ENCODE data around the gene SERPINA10.
"Not testable (repeated sequence)": the region's sequence is repeated elsewhere in the genome, so short reads cannot be mapped to it uniquely, and the experiment has no call there.

Gene SERPINA10

GRCh38 chr14:94313991-94314655 is 21.1 kb upstream of the SERPINA10 start:
- DNase-seq (ENCODE audit: low read depth): no peak

- no peak for DNase-seq (ENCODE audit: low read depth)
Measured at GRCh38 chr14:94312481-94313246, 19.6 kb upstream of the SERPINA10 start.

GRCh38 chr14:94310248-94310647 is 17.2 kb upstream of the SERPINA10 start:
- no peak for DNase-seq (ENCODE audit: low read depth)

- DNase-seq (ENCODE audit: low read depth): no peak
Measured at GRCh38 chr14:94309721-94310120, 16.7 kb upstream of the SERPINA10 start.

DNA sequence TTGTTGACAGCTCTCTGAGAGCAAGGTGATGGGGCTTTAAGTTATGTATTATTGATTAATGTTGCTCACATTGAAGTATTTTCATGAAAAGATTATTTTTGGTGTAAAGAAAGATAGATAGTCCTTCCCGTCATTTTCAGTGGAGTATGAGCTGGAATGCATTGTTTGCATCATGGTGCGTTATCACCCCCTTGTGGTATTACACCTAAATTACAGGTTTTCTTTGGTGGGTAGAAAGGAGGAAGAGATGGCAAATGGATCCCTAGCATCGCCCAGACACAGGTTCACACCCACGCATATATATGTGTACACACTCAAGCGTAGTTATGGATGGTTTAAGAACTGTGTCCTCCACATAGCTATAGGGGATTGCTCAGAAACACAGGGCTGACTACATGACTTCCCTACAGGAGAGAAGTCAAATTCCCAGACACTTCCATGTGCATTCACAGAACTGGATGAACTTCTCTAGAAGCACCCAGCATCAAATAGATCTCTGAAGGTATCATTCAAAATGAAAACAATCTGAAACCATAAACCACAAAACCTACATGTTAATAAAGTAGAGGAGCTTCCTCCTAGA is 14.4 kb upstream of the SERPINA10 start:
- DNase-seq (ENCODE audit: low read depth): no peak

- no peak for DNase-seq (ENCODE audit: low read depth)
Measured at GRCh38 chr14:94306047-94306978, 13.2 kb upstream of the SERPINA10 start.

- no peak for DNase-seq (ENCODE audit: low read depth)
Measured at GRCh38 chr14:94305620-94306019, 12.6 kb upstream of the SERPINA10 start.

GRCh38 chr14:94304243-94304642 is 11.2 kb upstream of the SERPINA10 start:
- DNase-seq (ENCODE audit: low read depth): no peak

GRCh38 chr14:94303111-94303510 is 10.0 kb upstream of the SERPINA10 start:
- no peak for DNase-seq (ENCODE audit: low read depth)

DNA sequence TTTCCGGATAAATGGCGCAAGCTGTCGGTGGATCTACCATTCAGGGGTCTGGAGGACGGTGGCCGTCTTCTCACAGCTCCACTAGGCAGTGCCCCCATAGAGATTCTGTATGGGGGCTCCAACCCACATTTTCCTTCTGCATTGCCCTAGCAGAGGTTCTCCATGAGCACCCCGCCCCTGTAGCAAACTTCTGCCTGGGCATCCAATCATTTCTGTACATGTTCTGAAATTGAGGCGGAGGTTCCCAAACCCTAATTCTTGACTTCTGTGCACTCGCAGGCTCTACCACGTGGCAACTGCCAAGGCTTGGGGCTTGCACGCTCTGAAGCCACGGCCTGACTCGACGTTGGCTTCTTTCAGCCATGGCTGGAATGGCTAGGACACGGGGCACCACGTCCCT is 5.1 kb upstream of the SERPINA10 start:
- no peak for DNase-seq (ENCODE audit: low read depth)

- not testable (repeated sequence) for DNase-seq (ENCODE audit: low read depth)
Measured at GRCh38 chr14:94296181-94296545, 3.1 kb upstream of the SERPINA10 start.

- DNase-seq (ENCODE audit: low read depth): no peak
Measured at GRCh38 chr14:94295360-94296180, 2.5 kb upstream of the SERPINA10 start.

- DNase-seq (ENCODE audit: low read depth): no peak
Measured at GRCh38 chr14:94293578-94293924, 483 bp upstream of the SERPINA10 start.

DNA sequence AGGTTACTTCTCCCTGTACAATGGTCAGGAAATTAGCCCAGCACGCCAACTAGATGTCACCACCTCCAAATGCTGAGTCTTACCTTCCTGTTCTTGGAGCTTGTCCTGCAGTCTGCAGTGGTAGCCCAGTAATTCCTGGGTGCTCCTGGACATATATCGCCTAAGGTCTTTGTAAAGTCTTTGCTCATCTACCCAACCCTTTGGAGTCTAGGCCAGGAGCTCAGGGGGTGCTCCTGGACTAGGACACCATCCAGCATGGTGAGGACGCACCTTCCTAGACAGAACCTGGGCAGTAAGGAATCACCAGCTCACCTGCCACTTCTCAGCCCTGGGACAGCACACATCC is 569 bp downstream of the SERPINA10 start:
- DNase-seq (ENCODE audit: low read depth): no peak

- no peak for DNase-seq (ENCODE audit: low read depth)
Measured at GRCh38 chr14:94291906-94292525, 1.1 kb downstream of the SERPINA10 start.

- no peak for DNase-seq (ENCODE audit: low read depth)
Measured at GRCh38 chr14:94291159-94291905, 1.7 kb downstream of the SERPINA10 start.

GRCh38 chr14:94290197-94290596 is 2.9 kb downstream of the SERPINA10 start:
- no peak for DNase-seq (ENCODE audit: low read depth)

GRCh38 chr14:94288610-94289465 is 4.2 kb downstream of the SERPINA10 start:
- DNase-seq (ENCODE audit: low read depth): no peak

GRCh38 chr14:94285158-94285557 is 7.9 kb downstream of the SERPINA10 start:
- DNase-seq (ENCODE audit: low read depth): no peak
